GM23338 (cell line): ENCODE data around the gene KCTD2. TPM values are rescaled to one million over a fixed set of nuclear protein-coding genes. Genes with fewer than 3 reads are reported as not detected.
A peak's percentile ranks its signal among the peaks of the same experiment; 100 is the strongest.

Experiments
- ATAC-seq: fragments of 200-7000 bp; cut with Tn5 transposase; 3 replicates; pipeline ENCODE4 v1.9.1; 2020
- DNase-seq: peaks from one replicate; pipeline ENCODE4 v3.0.0-alpha.2; 2015; ENCODE audit warnings: low spot score
- H2AFZ ChIP-seq: fragments of 200-600 bp; sonication (generic); 2 replicates; pipeline ENCODE4 v1.8.0; 2016; ENCODE audit warnings: antibody characterized with exemption, mild to moderate bottlenecking, moderate library complexity
- H3F3A ChIP-seq: fragments of 200-600 bp; sonication (generic); replicated peaks from 2 replicates; pipeline ENCODE4 v1.8.0; 2017; ENCODE audit warnings: antibody characterized with exemption, mixed run types, low read depth
- H3K27ac ChIP-seq: fragments of 200-600 bp; sonication (generic); 2 replicates; pipeline ENCODE4 v1.6.1; 2016; ENCODE audit warnings: low read depth
- H3K27me3 ChIP-seq: fragments of 200-600 bp; sonication (generic); 2 replicates; pipeline ENCODE4 v1.8.0; 2016; ENCODE audit warnings: mild to moderate bottlenecking, mixed run types, moderate library complexity; ENCODE audit not compliant: insufficient read depth
- H3K36me3 ChIP-seq: fragments of 200-600 bp; sonication (generic); 2 replicates; pipeline ENCODE4 v1.8.0; 2016; ENCODE audit warnings: mild to moderate bottlenecking; ENCODE audit not compliant: insufficient read depth
- H3K4me1 ChIP-seq: fragments of 200-600 bp; sonication (generic); 2 replicates; pipeline ENCODE4 v1.8.0; 2016; ENCODE audit warnings: mild to moderate bottlenecking, moderate library complexity; ENCODE audit not compliant: insufficient read depth
- H3K4me2 ChIP-seq: fragments of 200-600 bp; sonication (generic); 2 replicates; pipeline ENCODE4 v1.7.1; 2017; ENCODE audit warnings: mixed run types
- H3K4me3 ChIP-seq: fragments of 200-600 bp; sonication (generic); 2 replicates; pipeline ENCODE4 v1.6.1; 2016; ENCODE audit warnings: mixed run types
- H3K79me2 ChIP-seq: fragments of 200-600 bp; sonication (generic); replicated peaks from 2 replicates; pipeline ENCODE4 v1.8.0; 2017; ENCODE audit warnings: mild to moderate bottlenecking; ENCODE audit not compliant: insufficient read depth
- H3K9me2 ChIP-seq: fragments of 200-600 bp; sonication (generic); 2 replicates; pipeline ENCODE4 v1.8.0; 2017; ENCODE audit not compliant: insufficient read depth
- H4K20me1 ChIP-seq: fragments of 200-600 bp; sonication (generic); replicated peaks from 2 replicates; pipeline ENCODE4 v1.8.0; 2017; ENCODE audit warnings: mild to moderate bottlenecking; ENCODE audit not compliant: insufficient read depth
- H3K27ac Mint-ChIP-seq: 2 replicates; pipeline ENCODE4 v1.8.0; 2020; ENCODE audit warnings: inconsistent platforms, mild to moderate bottlenecking, moderate library complexity, mixed read lengths
- H3K27me3 Mint-ChIP-seq: 3 replicates; pipeline ENCODE4 v1.8.0; 2022; ENCODE audit warnings: low read depth, mild to moderate bottlenecking, moderate library complexity, mixed read lengths, inconsistent platforms; ENCODE audit not compliant: insufficient read depth, poor library complexity
- H3K36me3 Mint-ChIP-seq: 3 replicates; pipeline ENCODE4 v1.8.0; 2021; ENCODE audit warnings: low read depth, mild to moderate bottlenecking, inconsistent platforms, moderate library complexity, mixed read lengths
- H3K4me1 Mint-ChIP-seq: 3 replicates; pipeline ENCODE4 v1.8.0; 2020; ENCODE audit warnings: mild to moderate bottlenecking, inconsistent platforms, mixed read lengths
- H3K4me3 Mint-ChIP-seq: 3 replicates; pipeline ENCODE4 v1.8.0; 2021; ENCODE audit warnings: moderate library complexity, mild to moderate bottlenecking, inconsistent platforms, mixed read lengths
- H3K9me3 Mint-ChIP-seq: 3 replicates; pipeline ENCODE4 v1.8.0; 2020; ENCODE audit warnings: moderate library complexity, mild to moderate bottlenecking, inconsistent platforms, mixed read lengths
- CREB1 ChIP-seq: fragments of 250-450 bp; sonication (Bioruptor Pico); IDR thresholded peaks from 2 replicates; pipeline ENCODE4 v1.5.0; 2020; ENCODE audit warnings: low read depth, mild to moderate bottlenecking, moderate library complexity
- EZH2phosphoT487 ChIP-seq: fragments of 200-600 bp; sonication (generic); IDR thresholded peaks from one replicate; pipeline ENCODE4 v1.8.1; 2018; ENCODE audit warnings: antibody characterized with exemption; ENCODE audit not compliant: unreplicated experiment
- NANOG ChIP-seq: IDR thresholded peaks from 2 replicates; pipeline ENCODE4 v1.6.1; 2016; ENCODE audit warnings: antibody characterized with exemption, borderline replicate concordance
- POLR2AphosphoS5 ChIP-seq: IDR thresholded peaks from 2 replicates; pipeline ENCODE4 v1.6.1; 2016; ENCODE audit warnings: antibody characterized with exemption, low read depth
- STAT1 ChIP-seq: IDR thresholded peaks from one replicate; pipeline ENCODE4 v1.6.1; 2016; ENCODE audit warnings: antibody characterized with exemption; ENCODE audit not compliant: unreplicated experiment
- ZNF114 ChIP-seq: fragments of 250-450 bp; sonication (Bioruptor Pico); IDR thresholded peaks from 2 replicates; pipeline ENCODE4 v1.5.0; 2020; ENCODE audit warnings: mild to moderate bottlenecking, moderate library complexity
- polyA plus RNA-seq: library from polyadenylated mRNA; unstranded; fragments of >200 nt; fragmentation: Nextera tagmentation; extraction: Ambion mirVana; gene quantifications from 2 replicates; pipeline ENCODE4 v1.2.1, GENCODE V29; 2016
- total RNA-seq: library from RNA; depleted of rRNA; stranded (reverse); fragments of >200 nt; shearing (Covaris generic); gene quantifications from 2 replicates; pipeline ENCODE4 v1.2.3, GENCODE V29; 2014
- TF ChIP-seq, protein P1 (sequence below), 2 experiments: fragments of 200-600 bp in 1 of 2; sonication (generic) in 1 of 2; conservative IDR thresholded peaks; 2 replicates each; pipeline versions ENCODE4 v1.5.1 to v1.6.1; 2016 to 2017; ENCODE audit warnings: antibody characterized with exemption in 2 of 2, low read depth in 2 of 2, mild to moderate bottlenecking in 2 of 2, moderate library complexity in 1 of 2
- TF ChIP-seq, protein P2 (sequence below): IDR thresholded peaks from 2 replicates; pipeline ENCODE4 v1.6.1; 2016; ENCODE audit warnings: antibody characterized with exemption

Gene KCTD2
- total and polyA plus RNA-seq, 2 experiments from 2014 or later: 7.4 to 30.0 TPM

DNA sequence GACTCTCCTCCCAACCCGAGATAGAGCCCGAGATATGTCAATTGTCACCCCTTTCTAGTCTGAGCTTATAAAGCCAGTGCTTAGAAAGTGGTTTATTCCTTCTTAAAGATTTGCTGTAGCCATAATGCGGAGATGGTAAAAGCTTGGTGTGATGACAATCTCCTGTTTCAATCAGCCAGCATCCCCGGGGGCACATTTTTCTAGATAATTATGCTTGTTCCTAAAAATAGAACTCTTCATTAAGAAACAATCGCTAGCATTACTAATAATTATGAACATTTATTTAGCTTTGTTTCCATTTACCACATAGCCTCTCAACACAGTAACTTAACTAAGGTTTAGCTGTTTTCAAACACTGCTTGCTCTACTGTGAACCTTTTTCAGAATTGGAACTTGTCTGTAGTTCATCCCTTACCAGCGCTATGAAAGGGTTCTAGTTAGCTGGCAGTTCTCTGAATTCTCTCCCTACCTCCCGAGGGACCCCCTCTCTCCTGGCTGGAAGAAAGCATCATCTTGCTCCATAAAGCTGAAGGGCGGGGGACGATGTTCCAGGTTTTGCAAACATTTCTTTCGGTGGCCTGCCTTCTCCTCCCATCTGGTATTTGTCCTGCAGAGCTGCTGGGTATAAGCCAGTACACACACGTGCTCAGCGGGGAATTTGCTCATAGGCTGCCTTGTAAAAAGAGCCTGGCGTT, 35.5 kb upstream of the KCTD2 start:
- peak overlapping the region; percentile 99 for H3K4me2 ChIP-seq
- H2AFZ ChIP-seq: peak overlapping the region; percentile 100
- no peaks in the 10 kb centered on the region for H4K20me1 ChIP-seq
- H3F3A ChIP-seq: peaks cover 14% of the 10 kb centered on the region
- H3K4me3 ChIP-seq: peak overlapping the region; percentile 88
- H3K4me1 ChIP-seq: peaks cover 20% of the 10 kb centered on the region
- no peaks in the 10 kb centered on the region for H3K27me3 ChIP-seq
- Mint-ChIP-seq H3K27ac (peak overlapping the region; percentile 96), H3K36me3 (peaks cover 13% of the 10 kb centered on the region; the same call in 2 of the 3 replicates), H3K27me3 (peaks cover 4% of the 10 kb centered on the region), H3K4me3 (peak overlapping the region; percentile 84), H3K9me3 (no peaks in the 10 kb centered on the region; the same call in 1 of the 3 replicates), H3K4me1 (peaks cover 26% of the 10 kb centered on the region)
- no peaks in the 10 kb centered on the region for H3K36me3 ChIP-seq
- peak; percentile 42 for DNase-seq
- no peak for ATAC-seq
- H3K79me2 ChIP-seq: peaks cover 16% of the 10 kb centered on the region
- TF ChIP-seq POLR2AphosphoS5: no peak
- TF ChIP-seq, protein P1, sequence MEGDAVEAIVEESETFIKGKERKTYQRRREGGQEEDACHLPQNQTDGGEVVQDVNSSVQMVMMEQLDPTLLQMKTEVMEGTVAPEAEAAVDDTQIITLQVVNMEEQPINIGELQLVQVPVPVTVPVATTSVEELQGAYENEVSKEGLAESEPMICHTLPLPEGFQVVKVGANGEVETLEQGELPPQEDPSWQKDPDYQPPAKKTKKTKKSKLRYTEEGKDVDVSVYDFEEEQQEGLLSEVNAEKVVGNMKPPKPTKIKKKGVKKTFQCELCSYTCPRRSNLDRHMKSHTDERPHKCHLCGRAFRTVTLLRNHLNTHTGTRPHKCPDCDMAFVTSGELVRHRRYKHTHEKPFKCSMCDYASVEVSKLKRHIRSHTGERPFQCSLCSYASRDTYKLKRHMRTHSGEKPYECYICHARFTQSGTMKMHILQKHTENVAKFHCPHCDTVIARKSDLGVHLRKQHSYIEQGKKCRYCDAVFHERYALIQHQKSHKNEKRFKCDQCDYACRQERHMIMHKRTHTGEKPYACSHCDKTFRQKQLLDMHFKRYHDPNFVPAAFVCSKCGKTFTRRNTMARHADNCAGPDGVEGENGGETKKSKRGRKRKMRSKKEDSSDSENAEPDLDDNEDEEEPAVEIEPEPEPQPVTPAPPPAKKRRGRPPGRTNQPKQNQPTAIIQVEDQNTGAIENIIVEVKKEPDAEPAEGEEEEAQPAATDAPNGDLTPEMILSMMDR (conservative IDR thresholded peaks at IDR 0.05; ENCODE audit: low read depth in 2 of 2): no peak
- no peaks in the 10 kb centered on the region for H3K9me2 ChIP-seq
- H3K27ac ChIP-seq: peak overlapping the region; percentile 100

DNA sequence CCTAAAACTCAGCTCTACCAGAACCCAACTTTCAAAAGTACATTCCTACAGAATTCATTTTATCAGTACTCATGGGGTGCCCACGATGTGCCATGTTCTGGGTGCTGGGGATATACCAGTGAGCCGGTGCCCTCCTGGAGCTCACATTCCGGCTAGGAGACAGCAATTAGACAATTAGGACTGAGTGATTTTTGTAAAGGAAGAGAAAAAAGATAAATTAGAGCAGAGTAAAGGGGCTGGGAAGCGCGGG, 35.0 kb upstream of the KCTD2 start:
- H4K20me1 ChIP-seq: no peaks in the 10 kb centered on the region
- no peaks in the 10 kb centered on the region; the same call in 1 of the 3 replicates for H3K9me3 Mint-ChIP-seq
- peak overlapping the region; percentile 99 for H3K4me2 ChIP-seq
- H3K27me3 Mint-ChIP-seq: peaks cover 4% of the 10 kb centered on the region
- H3K4me1 ChIP-seq: peaks cover 20% of the 10 kb centered on the region
- peaks cover 17% of the 10 kb centered on the region for H3K79me2 ChIP-seq
- no peaks in the 10 kb centered on the region for H3K36me3 ChIP-seq
- peaks cover 26% of the 10 kb centered on the region for H3K4me1 Mint-ChIP-seq
- no peaks in the 10 kb centered on the region for H3K27me3 ChIP-seq
- H3F3A ChIP-seq: peaks cover 14% of the 10 kb centered on the region
- H3K4me3 Mint-ChIP-seq: peak overlapping the region; percentile 84
- DNase-seq (no peak), ATAC-seq (no peak)
- peaks cover 18% of the 10 kb centered on the region for H3K36me3 Mint-ChIP-seq
- peak overlapping the region; percentile 100 for H2AFZ ChIP-seq
- H3K4me3 ChIP-seq: peak overlapping the region; percentile 88
- H3K27ac Mint-ChIP-seq: peak overlapping the region; percentile 96
- peak overlapping the region; percentile 100 for H3K27ac ChIP-seq
- no peak for TF ChIP-seq ZNF114 (CRISPR knock-in tag)
- TF ChIP-seq NANOG: no peak
- no peak for TF ChIP-seq STAT1
- no peaks in the 10 kb centered on the region for H3K9me2 ChIP-seq

DNA sequence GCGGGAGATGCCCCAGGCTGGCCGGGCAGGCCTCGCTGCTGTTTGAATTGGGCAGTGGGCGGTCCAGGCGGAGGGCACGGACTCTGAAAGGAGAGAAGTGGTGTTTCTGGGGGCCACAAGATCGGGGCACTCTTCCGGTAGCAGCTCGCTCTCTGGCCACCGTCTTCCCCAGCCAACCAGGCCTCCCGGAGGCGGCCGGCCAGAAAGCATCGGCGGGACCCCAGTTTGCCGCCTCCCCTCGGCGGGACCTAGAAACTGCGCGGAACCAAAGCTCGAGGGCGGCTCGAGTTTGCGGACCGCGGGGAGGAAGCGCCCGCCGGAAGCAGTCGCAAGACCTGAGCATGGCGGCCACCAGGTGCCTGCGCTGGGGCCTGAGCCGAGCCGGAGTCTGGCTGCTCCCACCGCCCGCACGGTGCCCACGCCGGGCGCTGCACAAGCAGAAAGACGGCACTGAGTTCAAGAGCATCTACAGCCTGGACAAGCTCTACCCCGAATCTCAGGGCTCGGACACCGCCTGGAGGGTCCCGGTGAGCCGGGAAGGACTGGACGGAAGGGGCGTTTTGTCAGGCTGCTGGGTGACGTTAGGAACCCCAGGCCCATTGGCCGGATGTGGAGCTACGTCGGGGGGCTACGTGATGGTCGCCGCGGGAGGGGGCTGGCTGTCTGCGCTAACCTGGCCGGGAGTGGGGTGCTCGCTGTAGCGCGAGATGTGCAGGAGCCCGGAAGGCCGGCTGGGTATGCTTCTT, 34.5 kb upstream of the KCTD2 start, which contains the start of gene MRPL58:
TSS of gene MRPL58 (plus strand) at position 325 of the 746 bp plus-strand sequence. CDS start at position 342, 17 bp downstream.
- peaks cover 14% of the 10 kb centered on the region for H3F3A ChIP-seq
- peaks cover 19% of the 10 kb centered on the region for H3K36me3 Mint-ChIP-seq
- DNase-seq (peak; percentile 97), ATAC-seq (peak; percentile 88)
- H3K36me3 ChIP-seq: no peaks in the 10 kb centered on the region
- no peaks in the 10 kb centered on the region for H3K27me3 ChIP-seq
- peaks cover 4% of the 10 kb centered on the region for H3K27me3 Mint-ChIP-seq
- H3K4me3 Mint-ChIP-seq: peak within 1 kb of the TSS; percentile 84
- no peaks in the 10 kb centered on the region for H3K9me2 ChIP-seq
- H3K27ac ChIP-seq: peak within 1 kb of the TSS; percentile 100
- peak within 1 kb of the TSS; percentile 88 for H3K4me3 ChIP-seq
- peak within 1 kb of the TSS; percentile 100 for H2AFZ ChIP-seq
- peaks cover 26% of the 10 kb centered on the region for H3K4me1 Mint-ChIP-seq
- peak within 1 kb of the TSS; percentile 96 for H3K27ac Mint-ChIP-seq
- no peaks in the 10 kb centered on the region; the same call in 1 of the 3 replicates for H3K9me3 Mint-ChIP-seq
- peaks cover 20% of the 10 kb centered on the region for H3K4me1 ChIP-seq
- peaks cover 19% of the 10 kb centered on the region for H3K79me2 ChIP-seq
- H4K20me1 ChIP-seq: no peaks in the 10 kb centered on the region
- H3K4me2 ChIP-seq: peak within 1 kb of the TSS; percentile 99
- TF ChIP-seq EZH2phosphoT487 (no peak), CREB1 (CRISPR knock-in tag) (peak; percentile 81), NANOG (no peak), POLR2AphosphoS5 (peak; percentile 89), ZNF114 (CRISPR knock-in tag) (no peak)
- TF ChIP-seq, protein P2, sequence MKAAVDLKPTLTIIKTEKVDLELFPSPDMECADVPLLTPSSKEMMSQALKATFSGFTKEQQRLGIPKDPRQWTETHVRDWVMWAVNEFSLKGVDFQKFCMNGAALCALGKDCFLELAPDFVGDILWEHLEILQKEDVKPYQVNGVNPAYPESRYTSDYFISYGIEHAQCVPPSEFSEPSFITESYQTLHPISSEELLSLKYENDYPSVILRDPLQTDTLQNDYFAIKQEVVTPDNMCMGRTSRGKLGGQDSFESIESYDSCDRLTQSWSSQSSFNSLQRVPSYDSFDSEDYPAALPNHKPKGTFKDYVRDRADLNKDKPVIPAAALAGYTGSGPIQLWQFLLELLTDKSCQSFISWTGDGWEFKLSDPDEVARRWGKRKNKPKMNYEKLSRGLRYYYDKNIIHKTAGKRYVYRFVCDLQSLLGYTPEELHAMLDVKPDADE: peak; percentile 76
- TF ChIP-seq, protein P1 (conservative IDR thresholded peaks at IDR 0.05; ENCODE audit: low read depth in 2 of 2): peak in 1 of 2 experiments; percentile 30; a peak in 1 of 4 replicates
